WTC11 (cell line): ENCODE data around the gene MARS1. TPM values are rescaled to one million over a fixed set of nuclear protein-coding genes. Genes with fewer than 3 reads are reported as not detected.

ENCODE experiments used
- ATAC-seq: fragments of 200-7000 bp; cut with Tn5 transposase; 2 replicates; pipeline ENCODE4 v1.10.0; 2021; ENCODE audit warnings: mild to moderate bottlenecking, moderate library complexity
- CTCF ChIA-PET: fragments of 300-600 bp; sonication (Branson Sonifier 250); formaldehyde crosslinking; loops from one replicate; lab custom pipeline; 2021; ENCODE audit warnings: antibody characterized with exemption; lab: Charles Lee
- POLR2A ChIA-PET: fragments of 350-600 bp; sonication (Branson Sonifier 250); formaldehyde crosslinking; loops from one replicate; lab custom pipeline; 2021; ENCODE audit warnings: antibody characterized with exemption; lab: Charles Lee
- DNase-seq: peaks from one replicate; pipeline ENCODE4 v3.0.0; 2021; ENCODE audit warnings: low spot score
- H3K27ac Mint-ChIP-seq: 2 replicates; pipeline ENCODE4 v1.8.0; 2021; ENCODE audit warnings: mixed read lengths
- H3K27me3 Mint-ChIP-seq: 2 replicates; pipeline ENCODE4 v1.8.0; 2021; ENCODE audit warnings: low read depth, mild to moderate bottlenecking, moderate library complexity, mixed read lengths
- H3K36me3 Mint-ChIP-seq: 2 replicates; pipeline ENCODE4 v1.8.0; 2021; ENCODE audit warnings: mixed read lengths
- H3K4me1 Mint-ChIP-seq: 2 replicates; pipeline ENCODE4 v1.8.0; 2022; ENCODE audit warnings: mixed read lengths
- H3K4me3 Mint-ChIP-seq: 2 replicates; pipeline ENCODE4 v1.8.0; 2021; ENCODE audit warnings: mild to moderate bottlenecking, moderate library complexity, mixed read lengths
- H3K9me3 Mint-ChIP-seq: 2 replicates; pipeline ENCODE4 v1.8.0; 2021; ENCODE audit warnings: mixed read lengths
- CREM ChIP-seq: sonication (generic); formaldehyde crosslinking; IDR thresholded peaks from 2 replicates; pipeline ENCODE4 v1.8.1; 2022; ENCODE audit warnings: mild to moderate bottlenecking, missing genetic modification reagents, moderate library complexity
- CTCF ChIP-seq: fragments of 200-600 bp; IDR thresholded peaks from 2 replicates; pipeline ENCODE4 v1.8.0; 2022; ENCODE audit warnings: antibody characterized with exemption
- E2F4 ChIP-seq: sonication (generic); formaldehyde crosslinking; IDR thresholded peaks from 2 replicates; pipeline ENCODE4 v1.8.1; 2022; ENCODE audit warnings: low read depth, mild to moderate bottlenecking, moderate library complexity, missing genetic modification reagents, borderline replicate concordance
- EMX1 ChIP-seq: fragments of 250-450 bp; sonication (Bioruptor Pico); IDR thresholded peaks from 2 replicates; pipeline ENCODE4 v1.8.0; 2021; ENCODE audit warnings: mild to moderate bottlenecking
- ETV6 ChIP-seq: sonication (generic); formaldehyde crosslinking; IDR thresholded peaks from 2 replicates; pipeline ENCODE4 v1.8.1; 2022; ENCODE audit warnings: mild to moderate bottlenecking, missing genetic modification reagents
- GTF2I ChIP-seq: fragments of 250-450 bp; sonication (Bioruptor Pico); conservative IDR thresholded peaks from 2 replicates; pipeline ENCODE4 v1.4.0; 2021; ENCODE audit warnings: mild to moderate bottlenecking
- HMGA2 ChIP-seq: fragments of 250-450 bp; sonication (Bioruptor Pico); IDR thresholded peaks from 2 replicates; pipeline ENCODE4 v1.4.0; 2021; ENCODE audit warnings: mild to moderate bottlenecking, moderate library complexity
- KAT7 ChIP-seq: sonication (generic); formaldehyde crosslinking; IDR thresholded peaks from 2 replicates; pipeline ENCODE4 v1.8.1; 2023; ENCODE audit warnings: missing genetic modification reagents, mild to moderate bottlenecking, borderline replicate concordance
- MYBL2 ChIP-seq: sonication (generic); formaldehyde crosslinking; IDR thresholded peaks from 2 replicates; pipeline ENCODE4 v1.8.1; 2023; ENCODE audit warnings: mild to moderate bottlenecking, moderate library complexity, missing genetic modification reagents
- NFATC4 ChIP-seq: fragments of 250-450 bp; sonication (Bioruptor Pico); IDR thresholded peaks from 2 replicates; pipeline ENCODE4 v1.9.0; 2021; ENCODE audit warnings: mild to moderate bottlenecking
- NFE2L1 ChIP-seq: sonication (generic); formaldehyde crosslinking; IDR thresholded peaks from 2 replicates; pipeline ENCODE4 v1.8.1; 2023; ENCODE audit warnings: missing genetic modification reagents
- NFYB ChIP-seq: sonication (generic); formaldehyde crosslinking; conservative IDR thresholded peaks from 2 replicates; pipeline ENCODE4 v1.8.0; 2022; ENCODE audit warnings: low read depth, missing genetic modification reagents
- NR2C2 ChIP-seq: sonication (generic); formaldehyde crosslinking; IDR thresholded peaks from 2 replicates; pipeline ENCODE4 v1.8.0; 2022; ENCODE audit warnings: mild to moderate bottlenecking, missing genetic modification reagents
- OVOL2 ChIP-seq: fragments of 250-450 bp; sonication (Bioruptor Pico); IDR thresholded peaks from 2 replicates; pipeline ENCODE4 v1.9.0; 2021; ENCODE audit warnings: mild to moderate bottlenecking, borderline replicate concordance
- PRRX2 ChIP-seq: fragments of 250-450 bp; sonication (Bioruptor Pico); IDR thresholded peaks from 2 replicates; pipeline ENCODE4 v1.8.0; 2021; ENCODE audit warnings: mild to moderate bottlenecking
- RELA ChIP-seq: sonication (generic); formaldehyde crosslinking; IDR thresholded peaks from 2 replicates; pipeline ENCODE4 v1.8.1; 2022; ENCODE audit warnings: missing genetic modification reagents, mild to moderate bottlenecking, borderline replicate concordance
- TCF7 ChIP-seq: sonication (generic); formaldehyde crosslinking; IDR thresholded peaks from 2 replicates; pipeline ENCODE4 v1.8.0; 2022; ENCODE audit warnings: mild to moderate bottlenecking, low read depth, missing genetic modification reagents, moderate library complexity
- USF1 ChIP-seq: sonication (generic); formaldehyde crosslinking; IDR thresholded peaks from 2 replicates; pipeline ENCODE4 v1.8.0; 2022; ENCODE audit warnings: mild to moderate bottlenecking, missing genetic modification reagents
- USF2 ChIP-seq: sonication (generic); formaldehyde crosslinking; IDR thresholded peaks from 2 replicates; pipeline ENCODE4 v1.8.1; 2023; ENCODE audit warnings: mild to moderate bottlenecking, missing genetic modification reagents, moderate library complexity
- ZNF219 ChIP-seq: sonication (generic); formaldehyde crosslinking; IDR thresholded peaks from 2 replicates; pipeline ENCODE4 v1.8.0; 2023; ENCODE audit warnings: missing genetic modification reagents, mild to moderate bottlenecking, borderline replicate concordance
- ZNF232 ChIP-seq: sonication (generic); formaldehyde crosslinking; IDR thresholded peaks from 2 replicates; pipeline ENCODE4 v1.8.0; 2022; ENCODE audit warnings: mild to moderate bottlenecking, missing genetic modification reagents
- ZNF317 ChIP-seq: sonication (generic); formaldehyde crosslinking; IDR thresholded peaks from 2 replicates; pipeline ENCODE4 v1.8.1; 2023; ENCODE audit warnings: low read depth, mild to moderate bottlenecking, moderate library complexity, missing genetic modification reagents, borderline replicate concordance
- ZNF532 ChIP-seq: fragments of 250-450 bp; sonication (Bioruptor Pico); IDR thresholded peaks from 2 replicates; pipeline ENCODE4 v1.9.0; 2021; ENCODE audit warnings: mild to moderate bottlenecking, borderline replicate concordance
- ZNF671 ChIP-seq: fragments of 250-450 bp; sonication (Bioruptor Pico); IDR thresholded peaks from 2 replicates; pipeline ENCODE4 v1.8.0; 2021; ENCODE audit warnings: mild to moderate bottlenecking
- total RNA-seq: library from RNA; stranded (reverse); gene quantifications from 3 replicates; pipeline ENCODE4 v1.2.3, GENCODE V29; 2021

The MARS1 gene
- total RNA-seq, 1 experiment from 2014 or later: 367 TPM

- TF ChIP-seq ZNF532 (CRISPR knock-in tag) (no peak), TCF7 (CRISPR knock-in tag) (no peak), ZNF671 (CRISPR knock-in tag) (no peak)
Measured at GRCh38 chr12:57454213-57454565, 33.7 kb upstream of the MARS1 start (continued).

GRCh38 chr12:57454566-57455373 is 33.1 kb upstream of the MARS1 start, which contains the start of gene INHBE:
TSS of gene INHBE (plus strand) at chr12:57455307. CDS start at chr12:57455537, 230 bp downstream.
- peak within 1 kb of the TSS; percentile 84 for H3K27ac Mint-ChIP-seq
- TF ChIP-seq ETV6 (CRISPR knock-in tag) (0 out of 2 replicates have a peak, but pooled peaks have one; percentile 55), MYBL2 (no peak), CREM (CRISPR knock-in tag) (no peak), ZNF317 (CRISPR knock-in tag) (no peak), USF2 (no peak), NR2C2 (CRISPR knock-in tag) (no peak), GTF2I (CRISPR knock-in tag) (no peak), ZNF219 (CRISPR knock-in tag) (no peak), OVOL2 (CRISPR knock-in tag) (no peak), PRRX2 (CRISPR knock-in tag) (0 out of 2 replicates have a peak, but pooled peaks have one; percentile 56), CTCF (0 out of 2 replicates have a peak, but pooled peaks have one; percentile 2), HMGA2 (no peak), RELA (no peak), E2F4 (CRISPR knock-in tag) (no peak), ZNF232 (CRISPR knock-in tag) (0 out of 2 replicates have a peak, but pooled peaks have one; percentile 46), USF1 (0 out of 2 replicates have a peak, but pooled peaks have one; percentile 20), EMX1 (CRISPR knock-in tag) (no peak), KAT7 (CRISPR knock-in tag) (0 out of 2 replicates have a peak, but pooled peaks have one; percentile 46), NFYB (CRISPR knock-in tag) (peak; percentile 86), NFE2L1 (CRISPR knock-in tag) (peak; percentile 8; the same call in 1 of the 2 replicates), NFATC4 (peak; percentile 83)

More at GRCh38 chr12:57454566-57455373, 33.1 kb upstream of the MARS1 start, which contains the start of gene INHBE:
- POLR2A ChIA-PET: interaction anchor here (0.5 to 2.0 kb wide), 24 partner anchors 10 to 1480 kb away, joined by 3 to 12 read pairs (median 4); partner anchors contain the start of genes DDIT3, INHBC, LRP1 and NAB2
- peaks cover 51% of the 10 kb centered on the region for H3K4me1 Mint-ChIP-seq
- peak within 1 kb of the TSS; percentile 69 for H3K4me3 Mint-ChIP-seq
- no peaks in the 10 kb centered on the region for H3K27me3 Mint-ChIP-seq
- ATAC-seq (peak; percentile 31), DNase-seq (peak; percentile 96)
- no peaks in the 10 kb centered on the region for H3K9me3 Mint-ChIP-seq
- H3K36me3 Mint-ChIP-seq: no peaks in the 10 kb centered on the region
- CTCF ChIA-PET: interaction anchor here (0.6 to 9.4 kb wide), 41 partner anchors 8 to 1363 kb away, joined by 3 to 245 read pairs (median 6); partner anchors contain the start of genes INHBC, SHMT2, STAC3 and STAT2
